Esophagus squamous epithelium (tissue), 5 donors: ENCODE measurements around the gene TSHZ2. TPM values are rescaled to one million over a fixed set of nuclear protein-coding genes. Genes with fewer than 3 reads are reported as not detected.

Experiments
- DNase-seq: peaks from one replicate; lab custom pipeline; 2025; lab: John Stamatoyannopoulos, UW
- H3K27ac ChIP-seq, 4 donors: fragments of 200-600 bp; sonication (generic); one replicate each; pipeline ENCODE4 v1.5.1; 2016 to 2019; ENCODE audit warnings: mild to moderate bottlenecking in 1 of 4
- H3K27me3 ChIP-seq, 4 donors: fragments of 200-600 bp; sonication (generic); 1 replicate in 3 of 4; 2 replicates in 1 of 4; pipeline versions ENCODE4 v1.5.1 to v1.6.0; 2017 to 2021; ENCODE audit warnings: antibody characterized with exemption in 1 of 4
- H3K36me3 ChIP-seq, 3 donors: fragments of 200-600 bp; sonication (generic); one replicate each; pipeline ENCODE4 v1.5.1; 2016 to 2019
- H3K4me1 ChIP-seq, 3 donors: fragments of 200-600 bp; sonication (generic); one replicate each; pipeline ENCODE4 v1.5.1; 2017 to 2019
- H3K4me3 ChIP-seq, 4 donors: fragments of 200-600 bp; sonication (generic); 1 replicate in 3 of 4; 2 replicates in 1 of 4; pipeline ENCODE4 v1.5.1; 2016 to 2019; ENCODE audit warnings: mild to moderate bottlenecking in 2 of 4, moderate library complexity in 1 of 4
- H3K9me3 ChIP-seq, 3 donors: fragments of 200-600 bp; sonication (generic); one replicate each; pipeline ENCODE4 v1.5.1; 2016 to 2019
- POLR2A ChIP-seq, 4 donors: fragments of 450-650 bp; IDR thresholded peaks; one replicate each; pipeline ENCODE4 v1.6.1; 2017; ENCODE audit warnings: antibody characterized with exemption in 4 of 4, mild to moderate bottlenecking in 4 of 4, moderate library complexity in 3 of 4
- WGBS, 2 donors: methylation state at CpG; one replicate each; pipeline ENCODE4 v1.1.5; 2018; 5-methylcytosine and 5-hydroxymethylcytosine counted together
- intact Hi-C: fragments of 100-400 bp; cut with DNase I; formaldehyde crosslinking; loops from one replicate; pipeline ENCODE4 v1.15.0; 2022
- total RNA-seq, 4 donors: library from RNA; depleted of rRNA; stranded (reverse); fragments of >200 nt; gene quantifications; one replicate each; pipeline ENCODE4 v1.1.0, GENCODE V29; 2016
- TF ChIP-seq, protein P1 (sequence below), 6 experiments: fragments of 450-650 bp in 4 of 6; fragments of 200-600 bp in 2 of 6; sonication (generic) in 2 of 6; IDR thresholded peaks; one replicate each; pipeline ENCODE4 v1.5.1; 2016 to 2019; ENCODE audit warnings: antibody characterized with exemption in 6 of 6, mild to moderate bottlenecking in 4 of 6, moderate library complexity in 4 of 6
- donor health status: DM: yes; HTN: yes; CAD: no.

TSHZ2 gene
- total RNA-seq, 4 donors from 2014 or later, result 4.7 to 22.0 (median 12.9) TPM

DNA sequence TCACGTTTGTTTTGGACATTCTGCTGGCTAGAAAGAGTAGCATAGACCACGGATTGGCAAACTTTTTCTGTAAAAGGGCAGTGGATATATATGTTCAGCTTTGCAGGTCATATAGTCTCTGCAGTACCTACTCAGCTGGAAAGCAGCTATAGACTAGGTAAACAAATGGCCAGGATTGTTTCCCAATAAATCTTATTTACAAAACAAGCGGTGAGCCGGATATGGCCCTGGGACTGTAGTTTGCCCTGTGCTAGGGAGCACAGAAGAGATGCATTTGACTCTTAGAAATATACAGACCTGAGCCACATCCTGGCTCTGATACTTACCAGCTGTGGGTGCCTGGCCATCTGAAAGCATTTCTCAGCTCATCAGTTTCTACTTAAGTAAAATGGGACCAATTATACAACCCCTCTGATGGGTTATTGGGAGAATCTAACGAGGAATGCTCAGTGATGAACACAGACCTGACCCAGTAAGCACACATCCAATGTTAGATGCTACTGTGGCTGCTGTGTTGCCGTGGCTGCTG is 120.7 kb downstream of the TSHZ2 start:
- H3K27ac ChIP-seq, result no peak overlapping the region
- no peak for TF ChIP-seq POLR2A (IDR thresholded peaks at IDR 0.05)
- TF ChIP-seq, protein P1, sequence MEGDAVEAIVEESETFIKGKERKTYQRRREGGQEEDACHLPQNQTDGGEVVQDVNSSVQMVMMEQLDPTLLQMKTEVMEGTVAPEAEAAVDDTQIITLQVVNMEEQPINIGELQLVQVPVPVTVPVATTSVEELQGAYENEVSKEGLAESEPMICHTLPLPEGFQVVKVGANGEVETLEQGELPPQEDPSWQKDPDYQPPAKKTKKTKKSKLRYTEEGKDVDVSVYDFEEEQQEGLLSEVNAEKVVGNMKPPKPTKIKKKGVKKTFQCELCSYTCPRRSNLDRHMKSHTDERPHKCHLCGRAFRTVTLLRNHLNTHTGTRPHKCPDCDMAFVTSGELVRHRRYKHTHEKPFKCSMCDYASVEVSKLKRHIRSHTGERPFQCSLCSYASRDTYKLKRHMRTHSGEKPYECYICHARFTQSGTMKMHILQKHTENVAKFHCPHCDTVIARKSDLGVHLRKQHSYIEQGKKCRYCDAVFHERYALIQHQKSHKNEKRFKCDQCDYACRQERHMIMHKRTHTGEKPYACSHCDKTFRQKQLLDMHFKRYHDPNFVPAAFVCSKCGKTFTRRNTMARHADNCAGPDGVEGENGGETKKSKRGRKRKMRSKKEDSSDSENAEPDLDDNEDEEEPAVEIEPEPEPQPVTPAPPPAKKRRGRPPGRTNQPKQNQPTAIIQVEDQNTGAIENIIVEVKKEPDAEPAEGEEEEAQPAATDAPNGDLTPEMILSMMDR (IDR thresholded peaks at IDR 0.05), result no peak
- no peaks in the 10 kb centered on the region for H3K27me3 ChIP-seq
- no peak overlapping the region for H3K4me3 ChIP-seq
- DNase-seq, result no peak
- 68 to 75% methylated on average over 6 of the region's 6 CpGs for WGBS, 2 donors
- H3K36me3 ChIP-seq, result no peaks in the 10 kb centered on the region
- intact Hi-C loops, result no loop called here
- H3K9me3 ChIP-seq, result no peaks in the 10 kb centered on the region
- no peaks in the 10 kb centered on the region for H3K4me1 ChIP-seq

DNA sequence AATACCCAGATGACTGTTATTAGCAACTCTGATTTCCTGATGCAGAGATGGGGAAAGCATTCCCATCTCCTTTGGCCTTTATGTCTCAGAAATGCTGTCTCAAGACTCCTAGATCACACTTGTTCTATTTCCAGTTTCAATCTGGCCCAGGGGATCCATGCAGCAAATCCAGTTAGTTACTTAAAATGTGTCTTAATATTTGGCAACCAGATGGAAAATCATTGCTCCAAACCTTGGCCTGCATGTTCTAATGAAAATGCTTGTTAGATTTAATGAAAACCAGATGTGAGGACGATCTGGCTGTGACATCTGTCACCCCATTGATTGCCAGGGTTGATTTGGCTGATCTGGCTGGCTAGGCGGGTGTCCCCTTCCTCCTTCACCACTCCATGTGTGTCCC is 125.2 kb downstream of the TSHZ2 start:
- no peak for DNase-seq
- WGBS, 2 donors, result 78 to 88% methylated on average over 2 of the region's 2 CpGs
- Histone ChIP-seq H3K9me3 (no peaks in the 10 kb centered on the region), H3K27me3 (no peaks in the 10 kb centered on the region), H3K36me3 (no peaks in the 10 kb centered on the region), H3K4me3 (no peak overlapping the region), H3K27ac (no peak overlapping the region), H3K4me1 (peaks cover 0 to 12% (median 0%) of the 10 kb centered on the region in 3 donors)
- TF ChIP-seq, protein P1 (IDR thresholded peaks at IDR 0.05), result no peak
- no peak for TF ChIP-seq POLR2A (IDR thresholded peaks at IDR 0.05)
- intact Hi-C loops, result no loop called here

DNA sequence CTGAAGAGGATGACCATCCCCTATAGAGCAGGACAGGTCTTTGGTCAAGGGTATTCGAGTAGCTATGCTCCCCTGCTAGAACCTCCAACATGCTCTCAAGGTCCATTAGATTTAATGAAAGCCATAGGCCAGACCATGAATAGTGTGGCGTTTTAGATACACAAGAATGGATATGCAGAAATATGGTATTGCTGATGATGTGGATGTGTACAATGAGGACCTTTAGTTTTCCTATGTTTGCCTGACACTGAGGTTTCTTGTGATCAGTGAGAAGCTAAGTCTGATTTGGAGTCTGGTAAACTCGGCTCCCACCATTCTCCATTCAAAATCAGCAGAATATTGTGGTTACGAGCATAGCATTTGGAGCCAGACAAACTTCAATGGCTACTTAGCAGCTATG is 125.6 kb downstream of the TSHZ2 start:
- peaks cover 0 to 12% (median 0%) of the 10 kb centered on the region in 3 donors for H3K4me1 ChIP-seq
- H3K36me3 ChIP-seq, result no peaks in the 10 kb centered on the region
- H3K27ac ChIP-seq, result no peak overlapping the region
- H3K9me3 ChIP-seq, result no peaks in the 10 kb centered on the region
- no peak for TF ChIP-seq POLR2A (IDR thresholded peaks at IDR 0.05)
- TF ChIP-seq, protein P1 (IDR thresholded peaks at IDR 0.05), result no peak
- no peak for DNase-seq
- no peak overlapping the region for H3K4me3 ChIP-seq
- 84 to 96% methylated on average over 3 to 4 of the region's 4 CpGs for WGBS, 2 donors
- intact Hi-C loops, result no loop called here
- H3K27me3 ChIP-seq, result no peaks in the 10 kb centered on the region

DNA sequence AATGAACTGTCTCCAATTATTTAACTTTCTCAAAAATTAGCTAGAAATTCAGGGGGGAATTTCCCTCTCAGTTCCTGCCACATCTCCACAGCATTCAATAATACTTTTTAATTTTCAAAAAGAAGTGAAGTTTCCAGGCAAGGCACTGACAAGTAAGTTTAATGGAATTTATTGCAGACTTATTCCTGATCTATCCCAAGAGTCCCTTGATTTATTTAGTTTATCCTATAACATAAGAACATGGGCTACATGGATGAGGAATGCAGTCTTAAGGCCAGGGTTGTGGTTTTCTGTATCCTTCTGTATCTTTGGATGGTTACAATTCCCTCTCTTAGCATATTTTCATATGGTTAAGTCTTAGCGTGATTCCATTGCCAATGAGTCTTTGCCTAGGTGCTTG is 126.5 kb downstream of the TSHZ2 start:
- peaks cover 0 to 12% (median 0%) of the 10 kb centered on the region in 3 donors for H3K4me1 ChIP-seq
- intact Hi-C loops, result no loop called here

DNA sequence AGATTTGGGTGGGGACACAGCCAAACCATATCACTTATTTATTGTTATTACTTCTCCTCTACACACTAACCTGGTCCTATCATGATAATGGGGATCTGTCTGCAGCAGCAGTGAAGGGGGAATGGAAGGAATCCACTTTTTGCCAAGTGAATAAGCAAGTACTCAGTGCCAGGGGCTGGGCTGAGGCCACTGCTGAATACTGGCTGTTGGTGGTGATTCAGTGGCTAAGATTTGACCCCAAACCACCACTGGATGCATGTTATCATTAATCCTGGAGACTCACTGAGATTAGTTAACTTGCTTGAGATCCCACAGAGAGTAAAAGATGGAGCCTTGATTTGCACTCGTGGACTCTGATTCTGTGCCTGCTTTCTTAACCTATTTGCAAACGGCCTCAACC is 127.7 kb downstream of the TSHZ2 start:
- intact Hi-C loops, result no loop called here

More for the DNA sequence above, 126.5 kb downstream of the TSHZ2 start:
- Histone ChIP-seq H3K9me3 (no peaks in the 10 kb centered on the region), H3K36me3 (no peaks in the 10 kb centered on the region), H3K27me3 (no peaks in the 10 kb centered on the region), H3K27ac (no peak overlapping the region), H3K4me3 (no peak overlapping the region)
- TF ChIP-seq POLR2A (IDR thresholded peaks at IDR 0.05), result no peak
- TF ChIP-seq, protein P1 (IDR thresholded peaks at IDR 0.05), result no peak
- 100% methylated on average over 1 of the region's 1 CpG for WGBS, 2 donors
- no peak for DNase-seq

More for the DNA sequence above, 127.7 kb downstream of the TSHZ2 start:
- TF ChIP-seq, protein P1 (IDR thresholded peaks at IDR 0.05), result no peak
- TF ChIP-seq POLR2A (IDR thresholded peaks at IDR 0.05), result no peak
- H3K27me3 ChIP-seq, result no peaks in the 10 kb centered on the region
- no peak overlapping the region for H3K27ac ChIP-seq
- H3K36me3 ChIP-seq, result no peaks in the 10 kb centered on the region
- WGBS, 2 donors, result 78 to 81% methylated on average over 2 of the region's 2 CpGs
- DNase-seq, result no peak
- no peak overlapping the region for H3K4me3 ChIP-seq
- no peaks in the 10 kb centered on the region for H3K9me3 ChIP-seq
- peaks cover 0 to 12% (median 0%) of the 10 kb centered on the region in 3 donors for H3K4me1 ChIP-seq
